DND-41 (cell line): ENCODE measurements around the gene ATP2C1.

Experiments used
- EZH2 ChIP-seq: IDR thresholded peaks from 3 replicates; pipeline ENCODE4 v1.6.1; 2012; ENCODE audit warnings: borderline replicate concordance, low read depth, mild to moderate bottlenecking, moderate library complexity, low read length, inconsistent platforms; ENCODE audit not compliant: severe bottlenecking
- TF ChIP-seq, protein P1 (sequence below): IDR thresholded peaks from 2 replicates; pipeline ENCODE4 v1.5.1; 2012; ENCODE audit warnings: borderline replicate concordance, low read length, moderate library complexity, mild to moderate bottlenecking; ENCODE audit not compliant: poor library complexity, severe bottlenecking; ENCODE audit errors: extremely low read depth

DNA sequence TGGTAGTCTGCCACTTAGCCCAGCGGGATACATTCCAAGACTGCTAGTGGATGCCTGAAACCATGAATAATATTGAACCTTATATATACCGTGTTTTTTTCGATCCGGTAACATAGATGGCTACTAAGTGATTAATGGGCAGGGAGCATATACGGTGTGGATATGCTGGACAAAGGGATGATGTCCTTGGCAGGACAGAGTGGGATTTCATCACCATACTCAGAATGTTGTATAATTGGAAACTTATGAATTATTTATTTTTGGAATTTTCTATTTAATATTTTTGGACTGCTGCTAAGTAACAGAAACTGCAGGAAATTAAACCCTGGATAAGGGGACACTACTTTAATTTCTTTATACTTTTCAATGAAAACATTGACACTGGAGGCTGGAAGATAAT is 79.5 kb downstream of the ATP2C1 start:
- TF ChIP-seq, protein P1, sequence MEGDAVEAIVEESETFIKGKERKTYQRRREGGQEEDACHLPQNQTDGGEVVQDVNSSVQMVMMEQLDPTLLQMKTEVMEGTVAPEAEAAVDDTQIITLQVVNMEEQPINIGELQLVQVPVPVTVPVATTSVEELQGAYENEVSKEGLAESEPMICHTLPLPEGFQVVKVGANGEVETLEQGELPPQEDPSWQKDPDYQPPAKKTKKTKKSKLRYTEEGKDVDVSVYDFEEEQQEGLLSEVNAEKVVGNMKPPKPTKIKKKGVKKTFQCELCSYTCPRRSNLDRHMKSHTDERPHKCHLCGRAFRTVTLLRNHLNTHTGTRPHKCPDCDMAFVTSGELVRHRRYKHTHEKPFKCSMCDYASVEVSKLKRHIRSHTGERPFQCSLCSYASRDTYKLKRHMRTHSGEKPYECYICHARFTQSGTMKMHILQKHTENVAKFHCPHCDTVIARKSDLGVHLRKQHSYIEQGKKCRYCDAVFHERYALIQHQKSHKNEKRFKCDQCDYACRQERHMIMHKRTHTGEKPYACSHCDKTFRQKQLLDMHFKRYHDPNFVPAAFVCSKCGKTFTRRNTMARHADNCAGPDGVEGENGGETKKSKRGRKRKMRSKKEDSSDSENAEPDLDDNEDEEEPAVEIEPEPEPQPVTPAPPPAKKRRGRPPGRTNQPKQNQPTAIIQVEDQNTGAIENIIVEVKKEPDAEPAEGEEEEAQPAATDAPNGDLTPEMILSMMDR, result no peak
- no peak for TF ChIP-seq EZH2
